VCaP (cell line): ENCODE data around the gene OFD1.

Experiments used
- H3K27ac ChIP-seq: fragments of 450-650 bp; 2 replicates; pipeline ENCODE4 v1.5.1; 2017
- TF ChIP-seq, protein P1 (sequence below): fragments of 450-650 bp; conservative IDR thresholded peaks from 2 replicates; pipeline ENCODE4 v1.5.1; 2017; ENCODE audit warnings: mild to moderate bottlenecking, moderate library complexity

The OFD1 gene

DNA sequence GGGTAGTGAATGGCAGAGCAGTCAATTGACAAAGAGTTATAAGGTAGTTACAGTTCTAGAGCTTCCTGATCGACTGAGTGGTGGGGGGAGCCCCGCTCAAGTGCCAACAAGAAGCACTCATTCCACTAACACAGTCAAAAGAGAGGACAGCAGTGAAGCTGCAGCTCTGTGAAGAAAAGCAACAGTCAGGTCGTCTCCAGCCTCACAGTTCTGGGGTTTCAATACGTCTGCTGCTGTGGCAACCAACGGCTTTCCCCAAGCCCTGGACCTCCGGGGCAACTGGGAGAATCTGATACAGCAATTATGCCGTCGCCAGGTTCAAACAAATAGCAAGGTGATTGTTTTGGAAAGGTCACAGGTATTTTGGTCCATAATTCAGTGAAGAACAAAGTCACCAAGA, 51.5 kb downstream of the OFD1 start:
- TF ChIP-seq, protein P1, sequence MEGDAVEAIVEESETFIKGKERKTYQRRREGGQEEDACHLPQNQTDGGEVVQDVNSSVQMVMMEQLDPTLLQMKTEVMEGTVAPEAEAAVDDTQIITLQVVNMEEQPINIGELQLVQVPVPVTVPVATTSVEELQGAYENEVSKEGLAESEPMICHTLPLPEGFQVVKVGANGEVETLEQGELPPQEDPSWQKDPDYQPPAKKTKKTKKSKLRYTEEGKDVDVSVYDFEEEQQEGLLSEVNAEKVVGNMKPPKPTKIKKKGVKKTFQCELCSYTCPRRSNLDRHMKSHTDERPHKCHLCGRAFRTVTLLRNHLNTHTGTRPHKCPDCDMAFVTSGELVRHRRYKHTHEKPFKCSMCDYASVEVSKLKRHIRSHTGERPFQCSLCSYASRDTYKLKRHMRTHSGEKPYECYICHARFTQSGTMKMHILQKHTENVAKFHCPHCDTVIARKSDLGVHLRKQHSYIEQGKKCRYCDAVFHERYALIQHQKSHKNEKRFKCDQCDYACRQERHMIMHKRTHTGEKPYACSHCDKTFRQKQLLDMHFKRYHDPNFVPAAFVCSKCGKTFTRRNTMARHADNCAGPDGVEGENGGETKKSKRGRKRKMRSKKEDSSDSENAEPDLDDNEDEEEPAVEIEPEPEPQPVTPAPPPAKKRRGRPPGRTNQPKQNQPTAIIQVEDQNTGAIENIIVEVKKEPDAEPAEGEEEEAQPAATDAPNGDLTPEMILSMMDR, result no peak

DNA sequence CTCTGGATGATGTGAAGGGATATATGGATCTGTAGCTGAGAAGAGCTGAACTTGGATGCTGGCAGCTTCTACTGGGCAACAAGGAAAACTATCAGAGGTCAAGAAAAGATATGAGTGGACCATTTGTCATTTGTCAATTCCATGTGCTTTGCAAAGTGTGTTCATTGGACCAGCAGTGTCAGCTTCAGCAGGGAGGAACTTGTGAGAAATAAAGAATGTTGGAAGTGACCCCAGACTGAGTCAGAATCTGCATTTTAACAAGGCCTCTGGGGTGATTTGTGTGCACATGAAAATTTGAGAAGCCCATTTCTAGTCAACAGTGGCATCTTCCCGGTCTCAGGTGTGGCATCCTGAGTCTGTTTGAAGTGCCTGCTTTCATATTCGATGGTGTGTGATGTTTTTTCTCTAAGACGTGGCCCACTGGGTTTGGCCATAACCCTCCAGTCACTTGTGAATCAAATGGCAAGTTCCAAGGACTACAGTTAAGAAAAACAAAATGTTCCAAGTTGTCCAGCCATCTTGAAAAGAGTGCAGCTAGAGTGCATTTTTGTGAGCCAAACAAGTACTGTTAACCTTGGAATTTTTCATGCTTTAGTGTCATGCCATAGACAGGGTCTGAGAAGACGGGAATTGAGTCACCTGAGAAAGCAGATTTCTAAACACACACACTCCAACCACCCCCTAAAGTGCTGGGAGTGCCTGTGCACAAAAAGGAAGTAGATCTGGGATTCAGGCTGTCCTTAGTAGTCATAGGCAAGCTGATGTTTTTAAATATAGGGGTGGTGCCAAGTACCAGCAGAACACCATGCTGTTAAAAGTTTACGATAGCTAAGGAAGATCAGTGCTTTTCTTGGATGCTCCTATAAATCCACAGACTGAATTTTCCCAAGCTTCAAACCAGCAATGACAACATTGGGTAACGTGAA, 55.9 kb downstream of the OFD1 start:
- TF ChIP-seq, protein P1, result no peak
- no peak overlapping the region for H3K27ac ChIP-seq

More for the DNA sequence above, 51.5 kb downstream of the OFD1 start:
- H3K27ac ChIP-seq, result no peak overlapping the region

DNA sequence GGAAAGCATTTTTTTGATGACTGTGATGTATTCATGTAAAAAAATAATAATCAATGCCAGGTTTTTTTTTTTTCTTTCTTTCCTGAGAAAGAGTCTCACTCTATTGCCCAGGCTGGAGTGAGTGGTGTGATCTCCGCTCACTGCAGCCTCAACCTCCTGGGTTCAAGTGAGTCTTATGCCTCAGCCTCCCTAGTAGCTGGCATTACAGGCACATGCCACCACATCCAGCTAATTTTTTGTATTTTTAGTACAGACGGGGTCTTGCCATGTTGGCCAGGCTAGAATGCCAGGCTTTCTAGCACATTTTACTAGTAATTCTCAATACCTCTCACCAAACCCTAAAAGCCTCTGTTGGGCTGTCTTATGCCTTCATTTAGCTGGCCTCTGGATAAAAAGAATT, 56.6 kb downstream of the OFD1 start:
- no peak overlapping the region for H3K27ac ChIP-seq
- TF ChIP-seq, protein P1, result no peak

DNA sequence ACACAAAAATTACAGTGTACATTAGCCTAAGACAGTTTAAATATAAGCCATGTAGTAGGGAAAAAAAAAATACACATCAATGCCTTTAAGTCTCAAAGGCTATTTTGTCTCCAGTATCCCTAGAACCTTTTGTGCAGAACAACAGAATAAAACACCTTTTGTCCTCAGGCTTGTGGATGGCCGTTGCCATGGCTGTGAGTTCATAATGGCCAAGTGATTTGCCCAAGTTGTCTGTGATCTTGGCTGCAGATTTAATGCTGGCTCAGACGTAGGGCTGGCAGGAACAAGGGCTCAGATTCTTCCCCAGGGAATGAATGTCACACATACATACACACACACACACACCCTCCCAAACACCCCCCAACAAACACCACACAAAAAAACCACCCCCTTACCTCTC, 57.0 kb downstream of the OFD1 start:
- H3K27ac ChIP-seq, result no peak overlapping the region
- TF ChIP-seq, protein P1, result no peak

DNA sequence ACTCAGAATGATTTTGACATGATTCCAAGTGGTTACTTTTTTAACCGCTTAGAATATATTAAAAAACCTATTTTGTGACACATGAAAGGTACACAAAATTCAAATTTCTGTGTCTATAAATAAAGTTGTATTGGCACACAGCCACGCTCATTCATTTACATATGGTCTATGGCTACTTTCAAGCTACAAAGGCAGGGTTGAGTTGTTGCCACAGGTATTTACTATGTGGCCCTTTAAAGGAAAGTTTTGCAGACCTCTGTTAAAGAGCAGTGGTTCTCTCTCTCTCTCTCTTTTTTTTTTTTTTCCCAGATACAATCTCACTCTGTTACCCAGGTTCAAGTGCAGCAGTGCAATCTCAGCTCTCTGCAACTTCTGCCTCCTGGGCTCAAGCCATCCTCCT, 59.3 kb downstream of the OFD1 start:
- TF ChIP-seq, protein P1, result no peak
- no peak overlapping the region for H3K27ac ChIP-seq

DNA sequence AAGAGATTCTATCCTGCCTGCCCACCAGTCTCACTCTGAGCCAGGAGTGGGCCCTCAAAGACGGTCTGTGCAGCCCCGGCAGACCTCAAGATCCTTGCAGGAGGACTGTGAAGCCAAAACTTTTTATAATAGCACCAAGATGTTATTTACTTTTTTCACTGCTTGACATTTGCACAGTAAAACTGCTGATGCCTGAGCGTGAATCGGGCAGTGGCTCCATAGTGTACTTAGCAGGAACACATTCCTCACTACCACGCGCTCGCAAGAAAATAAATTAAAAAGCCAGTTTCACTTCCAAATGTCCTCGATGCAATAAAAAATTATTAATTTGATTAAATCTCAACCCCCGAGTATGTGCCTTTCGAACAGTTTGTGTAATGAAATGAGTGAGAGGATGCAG, 59.9 kb downstream of the OFD1 start:
- TF ChIP-seq, protein P1, result no peak
- H3K27ac ChIP-seq, result no peak overlapping the region

DNA sequence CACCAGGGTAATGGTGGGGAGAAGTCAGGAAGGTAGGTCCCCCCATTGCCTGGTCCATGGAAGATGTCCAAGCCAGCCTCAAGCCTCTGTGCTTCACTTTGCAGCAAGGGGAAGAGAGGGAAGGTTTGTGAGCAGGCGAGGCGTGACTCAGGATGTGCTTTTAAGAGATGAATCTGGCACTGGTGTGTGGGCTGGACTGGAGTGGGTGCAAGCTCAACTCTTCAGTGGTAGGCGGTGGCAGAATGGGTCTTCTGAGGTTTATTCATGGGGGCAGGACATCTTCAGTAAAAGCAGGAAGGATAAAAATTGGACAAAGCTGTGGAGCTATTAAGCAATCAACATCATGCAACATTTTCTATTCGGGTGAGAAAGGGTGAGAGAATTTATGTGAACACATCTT, 63.0 kb downstream of the OFD1 start:
- H3K27ac ChIP-seq, result no peak overlapping the region
- TF ChIP-seq, protein P1, result no peak
